GM19239 (cell line): Measurements from ENCODE around the gene RAD51D.
A peak's percentile ranks its signal among the peaks of the same experiment; 100 is the strongest.
"Not testable (repeated sequence)": the region's sequence is repeated elsewhere in the genome, so short reads cannot be mapped to it uniquely, and the experiment has no call there.

Experiments used
- DNase-seq: peaks from one replicate; pipeline ENCODE4 v3.0.0; 2011; ENCODE audit warnings: low spot score; ENCODE audit not compliant: insufficient read length
- FAIRE-seq: peaks from 2 replicates; lab custom pipeline; 2011; peaks lifted over from hg19 to GRCh38; lab: Jason Lieb, UNC

RAD51D gene

DNA sequence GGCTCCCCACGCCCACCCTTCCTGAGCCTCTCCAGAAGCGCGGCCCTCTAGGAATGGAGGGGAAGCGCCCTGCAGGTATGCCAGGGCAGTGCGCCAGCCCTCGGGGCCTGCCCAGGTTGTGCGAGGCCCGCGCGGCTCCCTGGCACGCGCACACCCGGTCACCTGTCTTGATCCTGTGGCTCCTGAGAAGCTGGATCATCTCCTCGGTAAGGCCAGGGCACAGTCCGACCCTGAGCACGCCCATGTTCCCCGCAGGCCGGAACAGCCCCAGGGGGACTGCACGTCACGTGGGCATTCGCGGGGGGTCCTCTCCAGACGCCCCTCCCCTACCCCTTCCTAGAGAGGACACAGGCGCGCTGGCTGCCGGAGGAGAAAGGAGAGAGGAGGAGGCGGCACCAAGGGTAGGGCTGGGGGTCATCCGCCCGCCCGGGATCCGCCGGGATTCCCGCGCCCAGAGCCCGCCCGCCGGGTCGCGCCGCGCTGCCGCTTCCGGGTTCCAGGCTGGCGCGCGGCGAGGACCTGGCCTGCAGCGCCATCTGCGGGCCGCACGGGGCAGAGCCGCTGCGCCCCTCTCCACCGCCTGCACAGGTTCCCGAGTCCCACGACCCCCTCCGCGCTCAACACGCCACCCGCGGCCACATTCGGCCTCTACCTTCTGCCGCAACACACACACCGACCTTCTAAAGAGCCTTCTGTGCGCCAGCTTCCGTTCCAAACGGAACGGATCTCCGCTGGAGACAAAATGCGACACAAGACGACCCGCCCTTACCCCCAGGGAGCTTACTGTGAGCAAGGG is at the start of gene RAD51D:
RAD51D (minus strand) TSS at position 491 of the 796 bp plus-strand sequence; CDS start at position 244, 247 bp downstream.
- DNase-seq (peak; percentile 90), FAIRE-seq (peak; percentile 84)

DNA sequence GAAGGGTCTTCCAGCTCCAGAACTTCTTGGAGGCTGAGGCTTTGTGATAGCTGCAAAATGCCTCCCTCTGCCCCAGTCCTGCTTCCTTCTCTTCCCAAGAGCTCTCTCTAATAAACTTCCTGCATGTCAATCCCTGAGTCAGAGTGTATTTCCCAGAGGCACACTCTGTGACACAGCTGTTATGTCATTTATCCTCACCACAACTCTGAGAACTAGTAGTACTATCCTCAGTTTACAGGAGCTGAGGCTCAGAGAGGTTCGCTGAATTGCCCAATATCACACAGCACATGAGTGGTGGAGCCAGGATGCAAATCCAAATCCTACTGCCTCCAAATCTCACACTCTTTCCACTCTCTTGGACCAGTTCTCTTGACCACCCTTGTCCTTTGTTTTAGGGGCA is 48.0 kb upstream of the RAD51D start:
- DNase-seq (no peak), FAIRE-seq (no peak)

DNA sequence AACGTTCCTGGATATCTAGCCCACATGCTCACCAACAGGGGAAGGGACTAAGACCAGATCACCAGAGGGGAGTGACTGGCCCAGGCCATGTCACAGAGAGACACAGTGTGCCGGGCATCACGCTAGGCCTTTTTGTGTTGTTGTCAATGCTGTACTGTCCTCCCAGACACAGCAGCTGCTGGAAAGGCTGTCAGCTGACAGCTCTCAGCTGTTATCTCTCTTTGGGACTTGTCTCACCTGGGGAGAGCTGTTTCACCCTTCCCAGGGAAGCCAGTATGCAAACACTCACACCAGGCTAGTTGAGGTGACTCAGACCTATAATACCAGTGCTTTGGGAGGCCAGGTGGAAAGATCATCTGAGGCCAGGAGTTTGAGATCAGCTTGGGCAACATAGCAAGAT is 47.4 kb upstream of the RAD51D start:
- DNase-seq = no peak
- FAIRE-seq = no peak

DNA sequence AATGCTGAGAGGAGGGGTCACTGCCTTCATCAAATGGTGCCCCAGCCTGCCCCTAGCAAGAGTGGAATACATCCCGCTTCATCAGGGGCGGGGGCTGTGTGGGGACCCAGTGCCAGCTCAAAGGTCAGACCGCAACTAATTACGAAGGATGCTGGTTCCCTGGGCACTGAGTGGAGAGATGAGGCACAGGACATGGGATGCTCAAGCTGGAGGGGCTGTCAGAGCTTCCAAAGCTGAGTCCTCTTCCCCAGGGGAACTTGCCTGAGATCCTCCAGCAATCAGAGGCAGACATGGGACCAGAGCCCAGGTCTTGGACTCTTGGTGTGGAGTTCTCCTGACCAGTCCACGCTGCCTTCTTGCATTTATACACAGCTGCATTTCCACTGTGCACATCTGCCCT is 46.9 kb upstream of the RAD51D start:
- FAIRE-seq (no peak), DNase-seq (no peak)

DNA sequence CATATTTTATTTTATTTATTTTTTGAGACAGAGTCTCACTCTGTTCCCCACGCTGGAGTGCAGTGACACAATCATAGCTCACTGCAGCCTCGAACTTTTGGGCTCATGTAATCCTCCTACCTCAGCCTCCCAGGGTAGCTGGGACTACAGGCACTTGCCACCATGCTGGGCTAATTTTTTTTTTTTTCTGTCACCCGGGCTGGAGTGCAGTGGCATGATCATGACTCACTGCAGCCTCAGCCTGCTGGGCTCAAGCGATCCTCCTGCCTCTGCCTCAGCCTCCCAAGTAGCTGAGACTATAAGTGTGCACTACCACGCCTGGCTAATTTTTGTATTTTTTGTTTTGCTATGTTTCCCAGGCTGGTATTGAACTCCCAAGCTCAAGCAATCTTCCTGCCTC is 45.1 kb upstream of the RAD51D start:
- FAIRE-seq = no peak
- DNase-seq = no peak

DNA sequence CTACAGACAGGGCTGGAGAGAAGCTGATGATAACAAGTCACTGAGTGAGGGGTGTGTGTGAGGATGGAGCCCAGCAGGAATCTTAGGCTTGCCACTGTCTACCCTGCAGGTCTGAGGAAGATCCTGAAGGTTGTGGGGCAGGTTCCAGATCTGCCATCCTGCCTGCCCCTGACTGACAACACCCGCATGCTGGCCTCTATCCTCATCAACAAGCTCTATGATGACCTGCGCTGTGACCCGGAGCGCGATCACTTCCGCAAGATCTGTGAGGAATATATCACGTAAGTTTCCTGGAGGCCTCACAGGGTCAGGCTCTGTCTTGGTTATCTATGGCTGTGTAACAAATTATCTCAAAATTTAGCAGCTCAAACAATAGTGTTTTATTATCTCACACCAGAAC is 44.2 kb upstream of the RAD51D start:
- no peak for FAIRE-seq
- no peak for DNase-seq

DNA sequence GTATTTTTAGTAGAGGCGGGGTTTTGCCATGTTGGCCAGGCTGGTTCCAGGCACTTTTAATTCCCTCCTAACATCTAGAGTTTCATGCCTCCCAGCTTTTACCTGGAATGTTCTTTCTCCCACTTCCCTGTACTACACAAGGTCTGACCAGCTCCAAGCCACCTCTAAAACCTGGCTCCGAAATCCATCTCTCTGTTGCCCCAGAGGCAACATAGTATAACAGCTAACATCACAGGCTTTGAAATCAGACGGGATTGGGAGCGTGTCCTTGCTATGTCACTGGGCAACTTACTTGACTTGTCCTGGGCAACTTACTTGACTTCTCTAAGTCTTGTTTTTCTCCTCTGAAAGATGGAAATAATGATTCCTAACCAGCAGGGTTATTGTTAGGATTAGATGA is 43.1 kb upstream of the RAD51D start:
- DNase-seq = no peak
- FAIRE-seq = no peak

DNA sequence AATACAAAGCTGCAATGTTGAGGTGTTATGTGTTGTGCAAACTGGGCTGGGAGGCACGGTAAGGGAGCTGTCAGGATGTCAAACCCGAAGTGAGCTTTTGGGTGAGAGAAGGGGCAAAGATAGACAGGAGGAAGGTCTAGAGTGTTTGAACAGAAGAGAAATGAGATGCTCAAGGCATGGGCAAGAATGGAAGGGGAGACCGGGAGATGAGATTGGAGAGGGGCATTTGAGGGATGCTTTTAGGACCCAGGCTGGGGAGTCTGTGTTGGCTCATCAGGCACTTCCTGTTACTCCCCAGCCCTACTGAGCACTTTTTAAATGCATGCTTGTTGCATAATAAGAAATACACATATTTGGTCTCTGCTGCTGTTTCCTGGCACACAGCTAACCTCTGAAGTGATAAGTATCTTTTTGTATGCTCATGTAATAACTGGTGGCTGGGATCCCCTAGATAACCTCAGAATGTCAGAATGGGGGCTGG is 41.7 kb upstream of the RAD51D start:
- FAIRE-seq = no peak

DNA sequence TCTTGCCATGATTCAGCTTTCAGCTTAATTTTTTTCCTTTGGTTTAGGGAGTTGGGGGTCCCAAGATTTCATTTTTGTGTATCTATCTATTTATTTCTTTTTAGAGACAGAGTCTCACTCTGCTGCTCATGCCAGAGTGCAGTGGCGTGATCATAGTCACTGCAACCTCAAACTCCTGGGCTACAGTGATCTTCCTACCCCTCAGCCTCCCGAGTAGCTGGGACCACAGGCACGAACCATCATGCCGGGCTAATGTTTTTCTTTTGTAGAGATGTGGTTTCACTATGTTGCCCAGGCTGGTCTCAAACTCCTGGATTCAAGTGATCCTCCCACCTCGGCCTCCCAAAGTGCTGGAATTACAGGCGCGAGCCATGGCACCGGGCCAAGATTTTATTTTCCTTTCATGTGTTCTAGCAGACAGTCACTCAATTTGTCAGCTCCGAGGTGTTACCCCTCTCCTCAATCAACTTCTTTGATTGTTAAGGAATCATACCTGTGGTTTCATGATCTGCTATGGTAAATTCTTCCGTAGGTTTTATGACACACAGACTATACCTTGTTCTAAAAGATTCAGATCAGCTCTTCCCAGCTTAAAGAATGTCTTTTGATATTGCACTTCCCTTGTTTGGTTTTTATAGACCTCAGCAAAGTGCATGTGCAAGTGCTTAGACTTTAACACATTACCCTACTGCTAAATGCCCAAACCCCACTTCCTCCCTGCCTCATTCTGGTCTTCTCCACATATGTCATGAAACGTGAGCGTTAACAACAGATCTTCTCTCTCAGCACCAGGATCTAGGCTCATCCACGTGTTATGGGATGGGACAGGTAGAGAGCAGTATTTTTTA is 40.9 kb upstream of the RAD51D start:
- FAIRE-seq = no peak
- no peak for DNase-seq

More for the DNA sequence above, 41.7 kb upstream of the RAD51D start:
- DNase-seq = no peak

DNA sequence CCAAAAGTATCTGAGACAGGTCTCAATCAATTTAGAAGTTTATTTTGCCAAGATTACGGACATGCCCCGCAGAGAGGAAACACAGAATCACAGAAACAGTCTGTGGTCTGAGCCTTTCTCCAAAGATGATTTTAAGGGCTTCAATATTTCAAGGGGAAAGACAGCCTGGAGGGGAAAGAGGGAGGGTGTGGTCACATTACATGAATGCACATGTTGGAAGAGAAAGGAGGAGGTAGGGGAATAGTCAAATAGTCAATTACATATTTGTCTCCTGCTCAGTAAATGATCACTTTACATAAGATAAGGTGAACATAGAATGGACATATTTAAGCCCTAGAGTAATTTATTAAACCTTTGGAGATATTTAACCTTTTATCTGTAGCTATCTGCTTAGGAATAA is 40.3 kb upstream of the RAD51D start:
- FAIRE-seq (no peak), DNase-seq (no peak)

DNA sequence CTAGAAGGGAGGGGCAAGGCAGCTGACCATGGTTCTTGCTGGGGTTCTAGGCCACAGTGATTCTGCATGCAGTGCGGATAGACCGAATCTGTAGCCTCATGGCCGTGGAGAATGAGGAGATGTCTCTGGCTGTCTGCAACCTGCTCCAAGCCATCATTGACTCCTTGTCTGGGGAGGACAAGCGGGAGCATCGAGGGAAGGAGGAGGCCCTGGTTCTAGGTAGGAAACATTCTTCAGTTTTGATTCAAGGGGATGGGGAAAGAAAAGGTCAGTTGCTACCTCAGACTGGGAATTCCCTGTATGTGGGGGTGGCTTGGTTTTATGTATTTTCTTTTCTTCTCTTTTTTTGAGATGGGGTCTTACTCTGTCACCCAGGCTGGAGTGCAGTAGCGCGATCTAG is 35.6 kb upstream of the RAD51D start:
- DNase-seq = no peak
- no peak for FAIRE-seq

DNA sequence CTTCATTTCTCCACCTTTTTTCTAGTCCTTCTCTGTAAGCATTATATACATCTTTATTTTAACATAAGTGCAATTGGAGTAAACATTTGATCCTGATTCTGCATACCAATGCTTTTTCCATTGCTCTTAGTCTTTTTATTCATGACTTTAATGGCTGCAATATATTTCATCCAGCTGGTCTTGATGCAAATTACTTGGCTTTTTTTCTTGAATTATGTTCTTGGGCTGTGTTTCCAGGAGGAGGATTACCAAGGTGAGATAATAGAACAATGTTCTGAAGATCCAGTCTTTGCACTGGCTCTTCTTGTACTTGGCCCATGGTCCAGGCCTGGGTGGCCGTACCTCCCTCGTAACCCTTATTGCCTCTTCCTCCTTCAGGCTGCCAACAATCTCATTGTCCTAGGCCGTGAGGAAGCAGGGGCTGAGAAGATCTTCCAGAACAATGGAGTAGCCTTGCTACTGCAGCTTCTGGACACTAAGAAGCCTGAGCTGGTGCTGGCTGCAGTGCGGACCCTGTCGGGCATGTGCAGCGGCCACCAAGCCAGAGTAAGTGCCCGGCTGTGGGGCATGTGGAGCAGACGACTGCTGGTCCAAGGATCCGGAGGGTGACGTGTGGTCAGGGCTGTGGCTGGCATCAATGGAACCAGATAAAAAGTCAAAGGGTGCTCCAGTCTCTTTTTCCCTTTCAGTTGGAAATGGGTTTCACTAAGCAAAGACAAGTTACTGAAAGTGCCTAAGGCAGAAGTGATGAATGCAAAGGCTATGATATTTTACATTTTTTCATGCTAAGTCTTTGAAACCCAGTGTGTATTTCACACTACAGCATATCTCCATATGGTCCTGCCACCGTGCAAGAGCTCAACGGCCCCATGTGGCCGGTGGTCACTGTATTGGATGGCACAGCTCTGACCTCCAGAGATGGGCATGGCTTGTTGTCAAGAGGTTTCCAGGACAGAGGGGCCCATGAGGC is 34.8 kb upstream of the RAD51D start:
- FAIRE-seq (no peak), DNase-seq (no peak)

DNA sequence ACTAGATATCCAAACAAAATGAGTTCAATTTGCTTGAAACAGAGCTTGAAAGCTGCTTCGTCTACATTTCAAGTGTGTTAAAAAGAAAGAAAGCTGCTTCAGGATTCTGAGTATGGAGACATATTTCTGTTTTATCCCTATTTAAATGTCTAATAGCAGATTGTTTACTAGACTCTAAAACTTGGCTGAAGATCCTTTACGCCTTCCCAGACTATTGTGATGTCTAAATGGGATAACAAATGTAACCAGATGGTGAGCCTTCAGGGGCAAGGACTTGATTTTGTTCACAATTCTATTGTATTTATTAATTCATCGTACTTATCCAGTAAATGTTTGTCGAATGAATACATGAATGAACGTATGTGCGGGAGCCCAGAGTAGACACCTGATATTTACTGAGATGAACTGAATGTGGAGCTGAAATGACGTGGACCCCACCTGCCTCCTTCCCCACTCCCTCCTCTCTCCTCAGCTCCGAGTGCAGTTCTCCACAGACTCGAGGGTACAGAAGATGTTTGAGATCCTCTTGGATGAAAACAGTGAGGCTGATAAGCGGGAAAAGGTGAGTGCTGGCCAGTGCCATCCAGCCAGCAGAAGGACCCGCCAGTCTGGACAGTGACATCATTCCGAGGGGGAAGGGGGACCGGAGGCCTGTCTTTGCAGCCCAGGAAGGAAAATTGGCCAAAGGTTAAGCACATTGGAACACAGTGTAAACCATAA is 32.9 kb upstream of the RAD51D start:
- DNase-seq (no peak), FAIRE-seq (no peak)

DNA sequence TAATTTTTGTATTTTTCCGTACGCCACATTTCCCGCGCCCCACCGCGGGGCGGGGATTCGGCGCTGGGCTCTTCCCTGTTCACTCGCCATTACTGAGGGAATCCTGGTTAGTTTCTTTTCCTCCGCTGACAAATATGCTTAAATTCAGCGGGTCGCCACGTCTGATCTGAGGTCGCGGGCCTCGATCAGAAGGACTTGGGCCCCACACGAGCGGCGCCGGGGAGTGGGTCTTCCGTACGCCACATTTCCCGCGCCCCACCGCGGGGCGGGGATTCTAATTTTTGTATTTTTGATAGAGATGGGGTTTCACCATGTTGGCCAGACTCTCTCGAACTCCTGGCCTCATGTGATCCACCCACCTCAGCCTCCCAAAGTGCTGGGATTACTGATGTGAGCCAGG is 31.4 kb upstream of the RAD51D start:
- FAIRE-seq, DNase-seq: not testable (repeated sequence)

DNA sequence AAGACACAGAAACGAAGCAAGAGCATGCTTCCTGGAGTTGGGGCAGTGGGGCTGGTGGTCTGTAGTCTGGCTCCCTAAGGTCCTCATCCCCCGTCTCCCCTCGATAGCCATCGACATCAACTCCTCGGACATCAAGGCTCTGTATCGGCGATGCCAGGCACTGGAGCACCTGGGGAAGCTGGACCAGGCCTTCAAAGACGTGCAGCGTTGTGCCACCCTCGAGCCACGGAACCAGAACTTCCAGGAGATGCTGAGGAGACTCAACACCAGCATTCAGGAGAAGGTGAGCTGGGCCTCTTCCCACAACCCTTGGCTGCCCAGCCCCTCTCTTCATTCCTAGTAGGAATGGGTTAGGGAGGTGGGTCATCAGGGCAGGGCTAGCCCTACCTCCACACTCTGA is 30.3 kb upstream of the RAD51D start:
- no peak for DNase-seq
- no peak for FAIRE-seq

DNA sequence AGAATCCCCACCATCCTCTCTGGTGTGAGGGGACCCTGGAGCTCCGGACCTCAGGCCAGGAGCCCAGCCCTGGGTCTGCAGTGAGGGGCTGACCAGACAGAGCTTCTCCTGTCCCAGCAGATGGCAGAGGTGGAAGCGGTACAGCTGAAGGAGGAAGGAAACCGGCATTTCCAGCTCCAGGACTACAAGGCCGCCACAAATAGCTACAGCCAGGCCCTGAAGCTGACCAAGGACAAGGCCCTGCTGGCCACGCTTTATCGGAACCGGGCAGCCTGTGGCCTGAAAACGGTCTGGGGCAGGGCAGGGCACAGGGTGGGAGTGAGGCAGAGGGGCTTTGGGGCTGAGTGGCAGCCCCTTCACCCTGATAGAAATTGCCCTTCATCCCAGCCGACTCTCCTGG is 28.5 kb upstream of the RAD51D start:
- FAIRE-seq (no peak), DNase-seq (no peak)

DNA sequence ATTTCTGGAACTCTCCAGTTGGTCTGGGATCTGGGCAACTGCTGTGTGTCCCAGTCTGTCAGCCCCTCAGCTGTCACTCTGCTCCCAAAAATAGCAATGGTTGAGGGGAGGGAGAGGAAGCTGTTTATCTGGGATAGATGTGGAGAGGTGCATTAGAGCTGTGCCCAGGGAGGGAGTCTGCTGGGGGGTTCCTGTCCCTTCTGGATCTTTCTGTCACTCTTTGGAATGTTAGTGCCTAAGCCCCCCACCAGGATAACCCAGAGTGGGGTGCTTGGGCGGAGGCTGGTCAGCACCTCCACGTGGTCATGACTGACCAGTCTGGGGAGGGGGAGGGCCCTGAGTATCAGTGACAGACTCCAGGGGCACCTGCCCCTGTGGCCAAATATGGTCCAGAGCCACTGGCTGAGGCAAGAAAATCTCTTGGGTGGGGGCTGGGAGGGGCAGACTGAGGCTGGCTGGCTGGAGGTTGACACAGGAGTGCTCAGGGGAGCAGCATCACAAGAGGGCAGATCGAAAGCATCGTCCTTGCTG is 27.8 kb upstream of the RAD51D start, which contains the start of gene UNC45B:
UNC45B (plus strand) TSS at position 443 of the 531 bp plus-strand sequence. CDS start 447 bp downstream, outside the sequence.
- DNase-seq = no peak
- no peak for FAIRE-seq

DNA sequence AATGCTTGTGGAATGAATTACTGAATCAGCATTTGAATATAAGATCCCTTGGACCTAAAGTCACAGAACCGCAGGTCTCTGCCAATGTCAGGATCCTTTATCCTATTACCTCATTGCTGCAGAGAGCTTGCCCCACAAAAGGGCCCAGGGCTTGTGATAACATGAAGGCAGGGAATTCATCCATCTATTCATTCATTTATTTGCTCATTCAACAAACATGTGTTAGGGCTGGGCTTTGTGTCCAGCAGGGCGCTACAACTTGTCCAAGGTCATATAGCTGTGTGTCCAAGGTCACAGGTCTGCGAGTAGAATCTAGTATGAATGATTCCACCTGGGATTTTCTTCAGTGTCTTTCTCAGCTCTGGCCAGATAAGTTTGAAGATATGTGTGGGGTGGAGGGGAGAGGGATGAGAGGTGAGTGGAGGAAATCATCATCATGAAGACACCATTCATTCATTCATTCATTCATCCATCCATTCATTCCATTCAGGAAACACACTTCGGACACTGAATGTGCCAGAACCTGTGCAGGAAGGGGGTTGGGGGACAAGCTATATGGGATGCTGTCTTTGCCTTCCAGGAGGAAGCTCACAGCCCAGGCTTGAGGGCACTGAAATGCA is 26.7 kb upstream of the RAD51D start:
- DNase-seq (no peak), FAIRE-seq (no peak)

DNA sequence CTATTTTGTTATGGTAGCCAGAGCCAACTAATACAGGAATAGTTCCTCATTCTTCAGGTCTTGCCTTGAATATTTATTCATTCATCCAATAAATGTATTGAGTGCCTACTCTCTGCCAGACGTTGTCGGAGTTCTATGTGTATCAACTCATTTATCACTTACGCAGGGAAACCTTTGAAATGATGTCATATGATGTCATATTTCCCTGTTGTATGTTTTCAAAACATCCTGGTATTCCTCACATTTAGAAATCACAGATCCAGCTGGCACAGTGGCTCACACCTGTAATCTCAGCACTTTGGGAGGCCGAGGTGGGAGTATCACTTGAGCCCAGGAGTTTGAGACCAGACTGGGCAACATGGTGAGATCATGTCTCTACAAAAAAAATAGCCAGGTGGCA is 25.2 kb upstream of the RAD51D start:
- DNase-seq = no peak
- no peak for FAIRE-seq
